ENCODE data around the gene PPP2R2B.

Gene PPP2R2B

DNA sequence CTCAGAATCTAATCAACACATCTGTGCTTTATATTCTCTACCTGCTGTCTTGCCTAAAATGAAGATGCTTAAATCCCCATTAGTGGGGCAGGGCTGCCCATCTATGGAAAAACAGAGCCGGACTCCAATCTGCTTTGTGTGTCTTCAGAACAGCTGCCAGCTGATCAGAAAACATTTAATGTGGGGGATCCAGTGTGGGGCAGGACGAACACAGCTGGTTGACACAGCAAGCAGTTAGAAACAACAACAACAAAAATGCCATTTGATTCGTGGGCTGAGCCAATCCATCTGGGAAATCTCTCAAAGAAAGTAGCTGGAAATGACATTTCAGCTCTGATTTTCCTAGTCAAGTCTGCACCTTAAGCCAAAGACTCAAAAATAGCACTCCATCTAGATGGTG is 99.8 kb downstream of the PPP2R2B start:
- no peak for DNase-seq

DNA sequence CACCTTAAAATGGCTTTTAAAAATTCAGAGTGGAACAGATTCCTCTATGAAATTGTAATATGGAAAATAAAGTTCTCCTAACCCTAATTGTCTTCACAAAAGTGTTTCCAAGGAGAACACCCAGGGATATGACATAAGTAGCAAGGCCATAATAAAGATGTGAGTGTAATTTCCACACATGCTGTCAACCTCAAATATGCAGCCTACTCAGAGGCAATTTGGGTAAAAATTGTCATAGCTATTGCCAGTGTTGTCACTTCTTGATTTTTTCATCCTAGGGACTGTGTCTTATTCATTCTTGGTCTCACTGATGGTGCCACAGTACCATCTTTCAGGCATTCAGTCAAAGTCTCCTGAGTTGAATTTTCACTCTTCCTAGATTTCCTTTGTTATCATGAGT is 100.3 kb downstream of the PPP2R2B start:
- DNase-seq: no peak

- DNase-seq: no peak
These were observed 105.6 kb downstream of the PPP2R2B start for GRCh38 chr5:146772881-146773466.

- no peak for DNase-seq
These were observed 107.6 kb downstream of the PPP2R2B start for GRCh38 chr5:146770980-146771379.

GRCh38 chr5:146770546-146770945 is 108.0 kb downstream of the PPP2R2B start:
- DNase-seq: no peak

GRCh38 chr5:146767534-146767933 is 111.0 kb downstream of the PPP2R2B start:
- DNase-seq: no peak

DNA sequence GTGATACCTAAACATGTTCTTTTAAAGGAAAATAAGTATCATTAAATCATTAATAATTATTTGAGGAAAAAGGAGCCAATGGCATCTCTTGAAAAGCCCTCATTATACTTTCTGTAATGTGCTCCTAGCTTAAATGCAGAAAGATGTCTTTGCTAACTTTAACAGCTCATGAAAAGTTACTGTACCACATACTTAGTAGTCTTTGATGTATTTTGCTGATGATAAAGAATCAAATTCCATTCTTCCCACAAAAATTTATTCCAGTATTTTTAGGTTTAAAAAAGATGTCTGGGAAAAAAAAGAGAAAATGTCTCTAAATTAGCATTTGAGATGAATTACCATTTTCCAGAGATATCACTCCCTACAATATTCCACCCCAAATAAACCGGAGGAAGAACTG is 112.5 kb downstream of the PPP2R2B start:
- DNase-seq: no peak

- no peak for DNase-seq
These were observed 113.3 kb downstream of the PPP2R2B start for GRCh38 chr5:146765089-146765832.

- peak; percentile 53 for DNase-seq
These were observed 115.7 kb downstream of the PPP2R2B start for GRCh38 chr5:146762830-146763229.

GRCh38 chr5:146761811-146762210 is 116.7 kb downstream of the PPP2R2B start:
- no peak for DNase-seq

GRCh38 chr5:146758938-146759337 is 119.6 kb downstream of the PPP2R2B start:
- DNase-seq: no peak

DNA sequence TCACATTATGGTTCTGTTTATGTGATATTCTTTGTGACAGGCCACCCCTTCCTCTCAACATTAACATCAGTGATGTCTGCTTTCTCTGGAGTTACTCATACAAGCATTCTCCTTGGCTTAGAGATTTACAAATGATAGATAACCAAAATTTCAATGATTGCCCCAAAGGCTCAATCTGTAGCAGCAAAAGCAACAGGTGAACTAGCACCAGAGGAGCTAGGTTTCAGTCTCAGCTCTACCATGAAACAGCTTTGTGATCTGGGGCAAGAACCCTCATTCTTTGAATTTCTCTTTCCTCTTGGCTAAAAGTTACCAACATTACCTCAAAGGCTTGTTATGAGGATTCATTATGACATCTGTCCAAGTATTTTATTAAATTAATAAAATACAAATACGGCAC is 120.5 kb downstream of the PPP2R2B start:
- DNase-seq: no peak

DNA sequence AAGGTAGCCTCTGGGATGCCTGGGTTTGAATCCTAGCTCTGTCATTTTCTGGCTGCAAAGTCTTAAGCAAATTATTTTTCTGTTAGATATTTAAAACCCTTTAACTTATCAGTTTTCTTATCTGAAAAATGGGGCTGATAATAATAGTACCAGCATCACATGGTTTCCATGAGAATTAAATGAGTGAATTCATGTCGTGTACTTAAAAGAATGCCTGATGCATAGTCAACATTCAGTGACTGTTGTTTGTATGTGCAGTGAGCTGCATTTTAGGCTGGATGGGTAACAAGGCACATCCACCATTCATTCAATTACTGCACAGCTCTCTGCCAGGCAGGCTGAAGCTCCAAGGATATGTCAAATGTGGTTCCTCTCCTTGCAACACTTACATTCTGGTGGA is 122.0 kb downstream of the PPP2R2B start:
- DNase-seq: no peak

GRCh38 chr5:146755793-146756192 is 122.8 kb downstream of the PPP2R2B start:
- no peak for DNase-seq

DNA sequence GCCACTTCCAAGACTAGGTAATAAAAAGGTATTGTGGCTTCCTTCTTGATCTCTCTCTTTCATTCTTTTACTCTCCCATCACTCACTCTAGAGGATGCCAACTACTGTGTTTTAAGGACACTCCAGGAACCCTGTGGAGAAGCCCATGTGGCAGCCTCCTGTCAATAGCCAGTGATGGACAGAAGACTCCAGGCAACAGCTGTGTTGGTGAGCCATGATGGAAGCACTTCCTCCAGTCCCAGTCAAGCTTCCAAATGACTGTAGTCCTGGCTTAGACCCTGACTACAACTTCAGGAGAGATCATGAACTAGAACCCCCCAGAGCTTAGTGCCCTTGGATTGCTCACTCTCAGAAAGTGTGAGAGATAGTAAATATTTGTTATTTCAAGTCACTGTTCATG is 123.9 kb downstream of the PPP2R2B start:
- no peak for DNase-seq

- peak; percentile 48 for DNase-seq
These were observed 124.9 kb downstream of the PPP2R2B start for GRCh38 chr5:146753641-146754040.

DNA sequence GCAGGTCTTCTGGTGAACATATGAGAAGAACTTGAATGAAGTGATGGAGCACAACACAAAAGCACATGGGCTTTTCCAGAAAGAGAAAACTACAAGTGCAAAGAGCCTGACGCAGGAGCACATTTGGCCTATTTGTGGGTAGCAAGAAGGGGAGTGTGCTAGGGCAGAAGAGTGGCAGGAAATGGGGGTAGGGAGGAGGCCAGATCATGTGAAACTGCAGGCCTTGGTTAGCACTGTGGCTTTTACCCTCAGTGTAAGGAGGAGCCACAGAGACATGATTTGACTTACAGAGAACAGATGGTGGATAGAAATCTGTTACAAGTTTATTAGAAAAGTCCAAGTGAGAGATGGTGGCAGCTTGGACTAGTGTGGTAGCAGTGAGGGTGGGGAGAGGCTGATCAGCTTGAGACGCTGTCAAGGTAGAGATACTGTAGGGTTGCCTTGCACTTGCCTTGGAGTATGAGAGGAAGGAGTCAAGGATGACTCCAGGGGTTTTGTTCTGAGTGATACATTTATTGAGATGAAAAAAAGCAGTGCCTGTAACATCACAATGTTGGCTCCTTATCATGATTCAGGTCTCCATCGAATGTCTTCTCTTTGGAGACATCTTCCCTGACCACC is 126.7 kb downstream of the PPP2R2B start:
- no peak for DNase-seq

- DNase-seq: no peak
These were observed 127.5 kb downstream of the PPP2R2B start for GRCh38 chr5:146751054-146751453.

GRCh38 chr5:146748533-146748932 is 130.0 kb downstream of the PPP2R2B start:
- DNase-seq: no peak

GRCh38 chr5:146745931-146746577 is 132.5 kb downstream of the PPP2R2B start:
- DNase-seq: no peak

GRCh38 chr5:146744068-146744745 is 134.3 kb downstream of the PPP2R2B start:
- peak; percentile 31 for DNase-seq

GRCh38 chr5:146734936-146735577 is 143.5 kb downstream of the PPP2R2B start:
- no peak for DNase-seq

DNA sequence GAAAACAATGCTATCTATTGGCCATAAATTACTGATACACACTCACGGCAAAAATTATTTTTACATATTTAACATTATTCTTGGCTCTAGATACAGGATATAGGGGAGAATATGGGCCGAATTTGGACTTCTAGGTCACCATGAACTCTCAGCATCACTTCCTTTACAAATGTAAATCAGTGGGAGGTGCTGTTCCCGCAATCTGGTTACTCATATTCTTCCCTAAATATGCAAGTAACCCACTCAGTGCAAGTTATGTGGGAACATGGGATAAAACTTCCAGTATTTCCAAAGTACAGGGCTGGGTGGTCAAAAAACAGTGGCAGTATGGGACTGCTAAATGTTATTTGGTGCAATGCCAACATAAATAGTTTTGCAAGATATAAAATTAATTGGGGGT is 145.6 kb downstream of the PPP2R2B start:
- DNase-seq: no peak

All from retina (tissue), 1 donor.